NCI-H2196 (cell line): ENCODE data around the gene MTNR1A.
"Not testable (repeated sequence)": the region's sequence is repeated elsewhere in the genome, so short reads cannot be mapped to it uniquely, and the experiment has no call there.

Experiments used
- DNase-seq: peaks from one replicate; lab custom pipeline; 2025; ENCODE audit not compliant: unreplicated experiment; lab: John Stamatoyannopoulos, UW

The MTNR1A gene

GRCh38 chr4:186563761-186564160 is 8.4 kb upstream of the MTNR1A start:
- no peak for DNase-seq

GRCh38 chr4:186561748-186562147 is 6.4 kb upstream of the MTNR1A start:
- DNase-seq = no peak

- no peak for DNase-seq
Measured at GRCh38 chr4:186560647-186561046, 5.3 kb upstream of the MTNR1A start.

GRCh38 chr4:186557486-186557885 is 2.1 kb upstream of the MTNR1A start:
- no peak for DNase-seq

GRCh38 chr4:186557061-186557460 is 1.7 kb upstream of the MTNR1A start:
- no peak for DNase-seq

GRCh38 chr4:186554539-186554913 is 841 bp downstream of the MTNR1A start:
- DNase-seq = no peak

- no peak for DNase-seq
Measured at GRCh38 chr4:186553717-186554116, 1.6 kb downstream of the MTNR1A start.

- DNase-seq = no peak
Measured at GRCh38 chr4:186551849-186552248, 3.5 kb downstream of the MTNR1A start.

GRCh38 chr4:186545436-186545835 is 9.9 kb downstream of the MTNR1A start:
- no peak for DNase-seq

GRCh38 chr4:186543206-186543605 is 12.2 kb downstream of the MTNR1A start:
- no peak for DNase-seq

GRCh38 chr4:186541801-186542200 is 13.6 kb downstream of the MTNR1A start:
- no peak for DNase-seq

GRCh38 chr4:186537843-186538521 is 17.4 kb downstream of the MTNR1A start:
- no peak for DNase-seq

- no peak for DNase-seq
Measured at GRCh38 chr4:186536285-186536684, 19.1 kb downstream of the MTNR1A start.

- no peak for DNase-seq
Measured at GRCh38 chr4:186534056-186534455, 21.3 kb downstream of the MTNR1A start.

GRCh38 chr4:186523927-186524326 is 31.4 kb downstream of the MTNR1A start:
- not testable (repeated sequence) for DNase-seq

GRCh38 chr4:186516287-186516686 is 39.1 kb downstream of the MTNR1A start:
- DNase-seq = no peak

GRCh38 chr4:186514271-186514950 is 41.0 kb downstream of the MTNR1A start:
- no peak for DNase-seq

- not testable (repeated sequence) for DNase-seq
Measured at GRCh38 chr4:186504771-186505170, 50.6 kb downstream of the MTNR1A start.

- no peak for DNase-seq
Measured at GRCh38 chr4:186502231-186502630, 53.1 kb downstream of the MTNR1A start.

GRCh38 chr4:186501554-186501953 is 53.8 kb downstream of the MTNR1A start:
- DNase-seq = no peak

- no peak for DNase-seq
Measured at GRCh38 chr4:186500721-186501304, 54.6 kb downstream of the MTNR1A start.

- DNase-seq = no peak
Measured at GRCh38 chr4:186499467-186499866, 55.9 kb downstream of the MTNR1A start.
